GM18907 (cell line): Measurements from ENCODE around the gene NFKBIL1.
"Not testable (repeated sequence)": the region's sequence is repeated elsewhere in the genome, so short reads cannot be mapped to it uniquely, and the experiment has no call there.

ENCODE experiments used
- ATAC-seq: cut with Tn5 transposase; IDR thresholded peaks from one replicate; pipeline ENCODE4 v1.9.1; 2021; ENCODE audit warnings: mild to moderate bottlenecking, moderate library complexity; ENCODE audit not compliant: unreplicated experiment

Gene NFKBIL1

DNA sequence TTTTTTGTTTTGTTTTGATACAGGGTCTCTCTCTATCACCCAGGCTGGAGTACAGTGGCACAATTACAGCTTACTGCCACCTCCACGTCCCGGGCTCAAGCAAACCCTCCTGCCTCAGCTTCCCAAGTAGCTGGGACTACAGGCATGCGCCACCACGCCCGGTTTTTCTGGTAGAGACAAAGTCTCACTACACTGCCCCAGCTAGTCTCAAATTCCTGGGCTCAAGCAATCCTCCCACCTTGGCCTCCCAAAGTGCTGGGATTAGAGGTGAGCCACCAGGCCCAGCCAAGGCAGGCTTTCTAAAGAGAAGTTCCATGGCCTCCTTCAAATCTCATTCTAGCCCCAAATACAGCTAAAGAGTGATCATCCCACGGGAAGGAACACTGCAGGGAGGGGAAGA lies 13.4 kb upstream of the NFKBIL1 start:
- ATAC-seq = no peak

GRCh38 chr6:31534521-31535040 lies 12.8 kb upstream of the NFKBIL1 start:
- ATAC-seq = no peak

DNA sequence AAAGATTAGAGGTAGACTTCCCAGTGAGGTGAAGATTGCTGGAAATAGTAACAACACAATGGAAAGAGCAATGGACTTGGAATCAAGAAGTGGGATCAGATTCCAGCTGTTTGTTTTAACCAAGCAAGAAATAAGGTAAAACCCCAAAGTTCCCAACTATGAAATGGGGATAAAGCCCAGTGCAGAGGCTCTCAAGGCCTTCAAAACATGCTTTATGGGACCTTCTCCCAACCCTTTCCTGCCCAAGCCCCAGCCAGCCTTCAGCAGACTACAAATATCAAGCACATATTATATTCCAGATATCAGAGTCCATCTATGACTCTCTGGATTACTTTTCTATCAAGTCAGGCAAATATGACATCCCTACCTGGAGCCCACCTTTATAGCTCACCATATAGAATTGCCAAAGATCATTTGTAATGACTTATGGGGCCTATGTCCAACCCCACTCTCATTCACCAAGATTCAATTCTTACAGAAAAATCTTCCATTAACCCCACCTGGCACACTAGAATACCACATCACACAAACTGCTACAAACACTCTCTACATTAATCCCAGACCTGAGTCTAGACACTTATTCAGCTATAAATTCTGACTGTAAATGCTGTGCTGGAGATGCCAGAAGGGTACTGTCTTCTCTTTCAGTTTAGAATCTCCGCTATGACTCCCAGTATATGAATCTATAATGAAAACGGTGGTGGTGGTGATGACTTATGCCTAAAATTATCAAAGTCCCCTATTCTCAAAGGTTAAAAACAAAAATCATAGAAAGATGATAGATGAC lies 11.7 kb upstream of the NFKBIL1 start:
- ATAC-seq = no peak

GRCh38 chr6:31538805-31539400 lies 8.5 kb upstream of the NFKBIL1 start:
- ATAC-seq = no peak

DNA sequence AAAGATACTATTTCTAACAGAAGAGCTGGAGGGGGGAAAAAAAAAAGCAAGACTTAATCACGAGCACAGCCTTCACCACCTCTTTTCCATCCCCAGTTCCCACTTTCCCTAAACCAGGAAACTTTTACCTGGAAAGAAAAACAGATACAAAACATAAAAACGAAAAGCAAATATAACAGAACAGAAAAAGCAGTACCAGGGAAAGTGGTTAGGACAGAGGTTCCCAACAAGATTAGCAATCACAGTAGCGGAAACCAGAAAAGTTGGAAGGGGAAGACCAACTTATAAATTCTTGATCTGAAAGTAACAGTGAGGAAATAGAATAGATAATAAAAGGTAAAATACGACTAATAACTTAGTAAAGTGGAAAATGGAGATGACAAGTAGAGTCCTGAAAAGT lies 6.8 kb upstream of the NFKBIL1 start:
- no peak for ATAC-seq

GRCh38 chr6:31541059-31541657 lies 6.2 kb upstream of the NFKBIL1 start:
- ATAC-seq = peak; percentile 9

- ATAC-seq = peak; percentile 73
These were observed 5.5 kb upstream of the NFKBIL1 start, which contains the start of gene DDX39B for GRCh38 chr6:31541658-31542521. Gene DDX39B, minus strand, starts transcription at chr6:31542003. Its CDS starts 1,471 bp downstream, at chr6:31540532.

DNA sequence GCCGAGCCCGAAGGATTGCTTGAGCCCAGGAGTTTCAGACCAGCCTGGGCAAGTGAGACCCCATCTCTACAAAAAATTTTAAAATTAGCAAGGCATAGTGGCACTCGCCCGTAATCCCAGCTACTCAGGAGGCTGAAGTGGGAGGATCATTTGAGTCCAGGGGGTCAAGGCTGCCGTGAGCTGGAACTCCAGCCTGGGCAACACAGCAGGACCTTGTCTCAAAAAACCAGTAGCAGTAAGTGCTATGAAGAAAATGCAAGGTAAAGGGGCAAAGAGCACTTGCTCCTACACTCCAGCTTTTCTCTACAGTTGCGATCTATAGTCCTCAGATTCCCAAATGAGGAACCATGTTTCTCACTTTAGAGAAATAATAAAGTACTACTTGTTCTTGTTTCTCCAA lies 3.8 kb upstream of the NFKBIL1 start:
- no peak for ATAC-seq

- ATAC-seq = no peak
These were observed 2.7 kb upstream of the NFKBIL1 start for GRCh38 chr6:31544676-31545075.

- no peak for ATAC-seq
These were observed 2.1 kb upstream of the NFKBIL1 start for GRCh38 chr6:31545291-31545690.

GRCh38 chr6:31546339-31546957 lies 960 bp upstream of the NFKBIL1 start, which contains the start of gene ATP6V1G2:
Gene ATP6V1G2, minus strand, starts transcription at chr6:31546608. Its CDS starts 49 bp downstream, at chr6:31546559.
- peak; percentile 51 for ATAC-seq

DNA sequence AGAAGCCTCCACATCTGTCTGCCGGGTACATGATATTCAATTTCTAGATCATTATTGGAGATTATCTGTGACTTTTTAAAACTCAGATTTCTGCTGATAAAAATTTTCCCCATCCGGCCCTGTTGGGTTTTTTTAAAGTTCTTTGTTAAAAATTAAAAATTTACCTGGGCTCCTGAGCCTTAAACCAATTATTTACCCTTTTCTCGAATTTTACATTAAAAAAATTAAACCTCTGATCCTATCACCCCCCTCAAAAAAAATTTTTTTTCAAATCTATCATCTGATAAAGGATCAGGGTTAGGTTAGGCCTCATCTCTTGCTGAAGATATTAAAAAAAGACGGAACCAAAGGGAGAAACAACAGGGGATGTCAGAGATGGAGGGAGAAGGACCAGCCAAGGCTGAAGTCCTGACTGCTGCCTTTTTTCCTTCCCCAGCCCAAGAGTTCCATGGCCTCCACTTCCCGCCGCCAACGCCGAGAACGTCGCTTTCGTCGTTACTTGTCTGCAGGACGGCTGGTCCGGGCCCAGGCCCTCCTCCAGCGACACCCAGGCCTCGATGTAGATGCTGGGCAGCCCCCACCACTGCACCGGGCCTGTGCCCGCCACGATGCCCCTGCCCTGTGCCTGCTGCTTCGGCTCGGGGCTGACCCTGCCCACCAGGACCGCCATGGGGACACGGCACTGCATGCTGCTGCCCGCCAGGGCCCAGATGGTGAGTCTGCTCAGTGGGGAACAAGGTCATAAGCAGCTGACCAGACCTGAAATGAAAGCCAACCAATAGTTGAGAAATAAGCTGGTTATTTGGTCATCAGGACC lies 527 bp downstream of the NFKBIL1 start:
- no peak for ATAC-seq

DNA sequence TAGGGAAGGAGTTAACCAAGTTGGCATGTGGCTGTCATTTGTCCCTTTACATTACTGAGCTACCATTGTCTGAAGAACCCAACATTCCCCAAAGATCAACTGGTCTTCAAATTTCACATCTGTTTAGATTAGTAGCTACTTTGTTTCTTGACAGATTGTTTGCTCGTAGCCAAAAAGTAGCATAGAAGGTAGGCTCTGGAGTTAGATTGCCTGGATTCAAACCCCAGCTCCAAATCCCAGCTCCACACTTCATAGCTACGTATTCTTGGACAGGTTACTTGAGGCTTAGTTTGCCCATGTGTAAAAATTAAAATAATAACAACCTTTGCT lies 1.1 kb downstream of the NFKBIL1 start:
- no peak for ATAC-seq

- ATAC-seq = not testable (repeated sequence)
These were observed 4.0 kb downstream of the NFKBIL1 start for GRCh38 chr6:31551371-31551770.

GRCh38 chr6:31556307-31556706 lies 8.9 kb downstream of the NFKBIL1 start:
- no peak for ATAC-seq

- ATAC-seq = no peak
These were observed 10.3 kb downstream of the NFKBIL1 start for GRCh38 chr6:31557443-31558317.

GRCh38 chr6:31558318-31558625 lies 10.9 kb downstream of the NFKBIL1 start:
- ATAC-seq = no peak

GRCh38 chr6:31558631-31559500 lies 11.5 kb downstream of the NFKBIL1 start:
- peak; percentile 18 for ATAC-seq
